Measurements from ENCODE around the gene ARHGAP24.

GRCh38 chr4:85774000-85774399 is 299.1 kb downstream of the ARHGAP24 start:
- TF ChIP-seq CTCF (IDR thresholded peaks at IDR 0.05) (no peak), ZSCAN18 (CRISPR knock-in tag; IDR thresholded peaks at IDR 0.05) (no peak), NFYB (CRISPR knock-in tag; conservative IDR thresholded peaks at IDR 0.05; ENCODE audit: low read depth) (no peak)
